Upper lobe of left lung (tissue), 4 donors: ENCODE data around the gene TMEM52.

Experiments used
- POLR2A ChIP-seq, 4 donors: fragments of 450-650 bp; IDR thresholded peaks; one replicate each; pipeline ENCODE4 v1.5.1; 2016 to 2017; ENCODE audit warnings: antibody characterized with exemption in 4 of 4, mild to moderate bottlenecking in 2 of 4
- POLR2AphosphoS5 ChIP-seq, 2 donors: sonication (generic); formaldehyde crosslinking; IDR thresholded peaks; one replicate each; pipeline ENCODE4 v1.5.1; 2017; ENCODE audit warnings: antibody characterized with exemption in 2 of 2
- TF ChIP-seq, protein P1 (sequence below), 6 experiments: fragments of 450-650 bp in 4 of 6; fragments of 200-600 bp in 2 of 6; sonication (generic) in 2 of 6; IDR thresholded peaks; one replicate each; pipeline ENCODE4 v1.5.1; 2016 to 2019; ENCODE audit warnings: antibody characterized with exemption in 6 of 6

DNA sequence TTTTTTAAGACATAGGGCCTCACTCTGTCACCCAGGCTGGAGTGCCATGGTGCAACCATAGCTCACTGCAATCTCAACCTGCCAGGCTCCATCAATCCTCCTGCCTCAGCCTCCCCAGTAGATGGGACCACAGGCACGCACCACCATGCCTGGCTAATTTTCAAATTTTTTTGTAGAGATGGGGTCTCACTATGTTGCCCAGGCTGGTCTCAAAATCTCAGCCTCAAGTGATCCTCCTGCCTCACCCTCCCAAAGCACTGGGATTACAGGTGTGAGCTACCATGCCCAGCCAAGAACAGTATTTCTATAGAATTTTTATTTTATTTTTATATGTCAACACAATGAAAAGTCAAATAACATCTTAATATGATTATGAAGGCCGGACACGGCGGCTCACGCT lies 39.1 kb downstream of the TMEM52 start:
- TF ChIP-seq POLR2A (IDR thresholded peaks at IDR 0.05) (no peak), POLR2AphosphoS5 (IDR thresholded peaks at IDR 0.05) (no peak)
- TF ChIP-seq, protein P1, sequence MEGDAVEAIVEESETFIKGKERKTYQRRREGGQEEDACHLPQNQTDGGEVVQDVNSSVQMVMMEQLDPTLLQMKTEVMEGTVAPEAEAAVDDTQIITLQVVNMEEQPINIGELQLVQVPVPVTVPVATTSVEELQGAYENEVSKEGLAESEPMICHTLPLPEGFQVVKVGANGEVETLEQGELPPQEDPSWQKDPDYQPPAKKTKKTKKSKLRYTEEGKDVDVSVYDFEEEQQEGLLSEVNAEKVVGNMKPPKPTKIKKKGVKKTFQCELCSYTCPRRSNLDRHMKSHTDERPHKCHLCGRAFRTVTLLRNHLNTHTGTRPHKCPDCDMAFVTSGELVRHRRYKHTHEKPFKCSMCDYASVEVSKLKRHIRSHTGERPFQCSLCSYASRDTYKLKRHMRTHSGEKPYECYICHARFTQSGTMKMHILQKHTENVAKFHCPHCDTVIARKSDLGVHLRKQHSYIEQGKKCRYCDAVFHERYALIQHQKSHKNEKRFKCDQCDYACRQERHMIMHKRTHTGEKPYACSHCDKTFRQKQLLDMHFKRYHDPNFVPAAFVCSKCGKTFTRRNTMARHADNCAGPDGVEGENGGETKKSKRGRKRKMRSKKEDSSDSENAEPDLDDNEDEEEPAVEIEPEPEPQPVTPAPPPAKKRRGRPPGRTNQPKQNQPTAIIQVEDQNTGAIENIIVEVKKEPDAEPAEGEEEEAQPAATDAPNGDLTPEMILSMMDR (IDR thresholded peaks at IDR 0.05) = no peak
